HUES6 (cell line): ENCODE measurements around the gene CEP85.
"Not testable (repeated sequence)": the region's sequence is repeated elsewhere in the genome, so short reads cannot be mapped to it uniquely, and the experiment has no call there.

ENCODE experiments used
- H3K27ac ChIP-seq: 2 replicates; pipeline ENCODE4 v1.7.0; 2013; ENCODE audit warnings: low read depth, mild to moderate bottlenecking, low read length, inconsistent platforms
- H3K27me3 ChIP-seq: 2 replicates; pipeline ENCODE4 v1.6.1; 2013; ENCODE audit warnings: low read length; ENCODE audit not compliant: control insufficient read depth, insufficient read depth
- H3K36me3 ChIP-seq: 2 replicates; pipeline ENCODE4 v1.6.1; 2013; ENCODE audit warnings: low read length; ENCODE audit not compliant: control insufficient read depth, insufficient read depth
- H3K4me1 ChIP-seq: 2 replicates; pipeline ENCODE4 v1.6.1; 2013; ENCODE audit warnings: low read length; ENCODE audit not compliant: control insufficient read depth, insufficient read depth
- H3K4me3 ChIP-seq: 2 replicates; pipeline ENCODE4 v1.5.1; 2013; ENCODE audit warnings: low read depth, low read length
- H3K9ac ChIP-seq: one replicate; pipeline ENCODE4 v1.6.1; 2013; ENCODE audit warnings: mild to moderate bottlenecking, low read length
- H3K9me3 ChIP-seq: 2 replicates; pipeline ENCODE4 v1.6.1; 2013; ENCODE audit warnings: low read depth, low read length; ENCODE audit not compliant: control insufficient read depth, insufficient read depth

The CEP85 gene

GRCh38 chr1:26225033-26225831 is 8.8 kb upstream of the CEP85 start:
- H3K4me3 ChIP-seq = peak overlapping the region; percentile 73
- no peaks in the 10 kb centered on the region for H3K9me3 ChIP-seq
- H3K9ac ChIP-seq = peak overlapping the region; percentile 44

GRCh38 chr1:26230682-26231081 is 3.3 kb upstream of the CEP85 start:
- not testable (repeated sequence) for H3K4me3 ChIP-seq, H3K9ac ChIP-seq, H3K9me3 ChIP-seq, H3K36me3 ChIP-seq, H3K27ac ChIP-seq, H3K4me1 ChIP-seq
- peaks cover 13% of the 10 kb centered on the region for H3K27me3 ChIP-seq

More at GRCh38 chr1:26225033-26225831, 8.8 kb upstream of the CEP85 start:
- Histone ChIP-seq H3K27ac (no peak overlapping the region), H3K27me3 (peaks cover 61% of the 10 kb centered on the region), H3K36me3 (no peaks in the 10 kb centered on the region), H3K4me1 (peaks cover 5% of the 10 kb centered on the region; the same call in 1 of the 2 replicates)

- H3K27ac ChIP-seq = no peak overlapping the region
- H3K9me3 ChIP-seq = no peaks in the 10 kb centered on the region
- H3K9ac ChIP-seq = peak overlapping the region; percentile 90
- peaks cover 4% of the 10 kb centered on the region for H3K36me3 ChIP-seq
- H3K27me3 ChIP-seq = no peaks in the 10 kb centered on the region
- peaks cover 4% of the 10 kb centered on the region for H3K4me1 ChIP-seq
- peak overlapping the region; percentile 96 for H3K4me3 ChIP-seq
These were observed 807 bp downstream of the CEP85 start for GRCh38 chr1:26234644-26235370.

- Histone ChIP-seq H3K27me3 (no peaks in the 10 kb centered on the region), H3K9me3 (no peaks in the 10 kb centered on the region), H3K4me1 (peaks cover 4% of the 10 kb centered on the region), H3K9ac (no peak overlapping the region), H3K4me3 (no peak overlapping the region), H3K36me3 (peaks cover 16% of the 10 kb centered on the region), H3K27ac (no peak overlapping the region)
These were observed 3.4 kb downstream of the CEP85 start for GRCh38 chr1:26237230-26237966.

GRCh38 chr1:26239936-26240335 is 5.9 kb downstream of the CEP85 start:
- Histone ChIP-seq H3K9ac (no peak overlapping the region), H3K4me1 (no peaks in the 10 kb centered on the region), H3K27me3 (no peaks in the 10 kb centered on the region), H3K9me3 (no peaks in the 10 kb centered on the region), H3K36me3 (peaks cover 32% of the 10 kb centered on the region), H3K4me3 (no peak overlapping the region), H3K27ac (no peak overlapping the region)

GRCh38 chr1:26252718-26253117 is 18.7 kb downstream of the CEP85 start:
- H3K4me3 ChIP-seq = no peak overlapping the region
- peaks cover 65% of the 10 kb centered on the region for H3K36me3 ChIP-seq
- no peak overlapping the region for H3K9ac ChIP-seq
- H3K4me1 ChIP-seq = no peaks in the 10 kb centered on the region
- H3K9me3 ChIP-seq = 0 out of 2 replicates have a peak, but pooled peaks cover 6% of the 10 kb centered on the region
- no peak overlapping the region for H3K27ac ChIP-seq
- no peaks in the 10 kb centered on the region for H3K27me3 ChIP-seq

- Histone ChIP-seq H3K27ac (no peak overlapping the region), H3K4me3 (no peak overlapping the region), H3K9me3 (0 out of 2 replicates have a peak, but pooled peaks cover 6% of the 10 kb centered on the region), H3K36me3 (peaks cover 73% of the 10 kb centered on the region), H3K9ac (no peak overlapping the region), H3K27me3 (no peaks in the 10 kb centered on the region), H3K4me1 (no peaks in the 10 kb centered on the region)
These were observed 20.4 kb downstream of the CEP85 start for GRCh38 chr1:26254404-26254803.

- Histone ChIP-seq H3K27me3 (no peaks in the 10 kb centered on the region), H3K4me1 (no peaks in the 10 kb centered on the region), H3K9ac (no peak overlapping the region), H3K9me3 (no peaks in the 10 kb centered on the region), H3K27ac (no peak overlapping the region), H3K36me3 (peaks cover 78% of the 10 kb centered on the region), H3K4me3 (no peak overlapping the region)
These were observed 23.2 kb downstream of the CEP85 start for GRCh38 chr1:26257222-26257621.

- no peak overlapping the region for H3K27ac ChIP-seq
- H3K9me3 ChIP-seq = no peaks in the 10 kb centered on the region
- no peak overlapping the region for H3K4me3 ChIP-seq
- H3K9ac ChIP-seq = no peak overlapping the region
- H3K36me3 ChIP-seq = peaks cover 89% of the 10 kb centered on the region
- H3K27me3 ChIP-seq = no peaks in the 10 kb centered on the region
- H3K4me1 ChIP-seq = no peaks in the 10 kb centered on the region
These were observed 25.0 kb downstream of the CEP85 start for GRCh38 chr1:26259005-26259404.

- Histone ChIP-seq H3K27ac (no peak overlapping the region), H3K27me3 (no peaks in the 10 kb centered on the region), H3K9ac (no peak overlapping the region), H3K4me1 (no peaks in the 10 kb centered on the region), H3K4me3 (no peak overlapping the region), H3K36me3 (peaks cover 89% of the 10 kb centered on the region), H3K9me3 (no peaks in the 10 kb centered on the region)
These were observed 25.6 kb downstream of the CEP85 start for GRCh38 chr1:26259578-26259977.
